ENCODE measurements around the gene PSMB11.

DNA sequence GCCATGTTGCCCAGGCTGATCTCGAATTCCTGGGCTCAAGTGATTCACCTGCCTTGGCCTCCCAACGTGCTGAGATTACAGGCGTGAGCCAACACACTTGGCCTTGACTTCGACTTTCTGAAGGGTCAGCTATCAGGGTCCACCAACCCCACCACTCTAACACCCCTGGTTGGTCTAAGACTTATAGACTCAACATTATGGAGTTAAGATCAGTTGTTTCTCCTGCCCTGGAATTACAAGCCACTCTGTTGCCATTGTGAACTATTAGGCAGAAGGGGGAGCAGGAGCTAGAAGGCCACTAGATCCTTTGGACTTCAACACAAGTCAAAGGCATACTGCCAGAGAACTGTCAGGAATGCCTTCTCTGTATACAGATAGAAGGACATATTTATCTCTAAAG lies 1.9 kb upstream of the PSMB11 start:
- no peak for TF ChIP-seq CTCF (IDR thresholded peaks at IDR 0.05)
- no peak for TF ChIP-seq POLR2A (IDR thresholded peaks at IDR 0.05)

Measured in uterus (tissue), 2 donors.